Stimulated activated naive B cell treated with anti-CD40 and anti-IgM and Interleukin-4, amounts not matched to agents 10 μg/mL and 1 μg/mL and 100 μg/mL, for 72 hours (primary cell): ENCODE results near the gene STK4.

ENCODE experiments used
- ATAC-seq, 2 donors: fragments of 150-1000 bp; cut with Tn5 transposase; replicated peaks; 2 replicates each; pipeline ENCODE4 v1.10.0; 2021; ENCODE audit warnings: moderate library complexity in 1 of 2
- DNase-seq: peaks from one replicate; pipeline ENCODE4 v3.0.0; 2021
- H3K27ac Mint-ChIP-seq: one replicate; pipeline ENCODE4 v1.8.0; 2022; ENCODE audit warnings: mild to moderate bottlenecking, mixed read lengths
- H3K27me3 Mint-ChIP-seq, 2 donors: one replicate each; pipeline ENCODE4 v1.8.0; 2022; ENCODE audit warnings: mixed read lengths in 2 of 2
- H3K36me3 Mint-ChIP-seq, 2 donors: one replicate each; pipeline ENCODE4 v1.8.0; 2022; ENCODE audit warnings: mixed read lengths in 2 of 2, mild to moderate bottlenecking in 1 of 2
- H3K4me1 Mint-ChIP-seq, 2 donors: one replicate each; pipeline ENCODE4 v1.8.0; 2022; ENCODE audit warnings: mixed read lengths in 2 of 2, mild to moderate bottlenecking in 1 of 2
- H3K4me3 Mint-ChIP-seq, 2 donors: one replicate each; pipeline ENCODE4 v1.8.0; 2022; ENCODE audit warnings: mild to moderate bottlenecking in 2 of 2, mixed read lengths in 2 of 2, moderate library complexity in 1 of 2
- H3K9me3 Mint-ChIP-seq, 2 donors: one replicate each; pipeline ENCODE4 v1.8.0; 2022; ENCODE audit warnings: mixed read lengths in 2 of 2, mild to moderate bottlenecking in 1 of 2

The STK4 gene

DNA sequence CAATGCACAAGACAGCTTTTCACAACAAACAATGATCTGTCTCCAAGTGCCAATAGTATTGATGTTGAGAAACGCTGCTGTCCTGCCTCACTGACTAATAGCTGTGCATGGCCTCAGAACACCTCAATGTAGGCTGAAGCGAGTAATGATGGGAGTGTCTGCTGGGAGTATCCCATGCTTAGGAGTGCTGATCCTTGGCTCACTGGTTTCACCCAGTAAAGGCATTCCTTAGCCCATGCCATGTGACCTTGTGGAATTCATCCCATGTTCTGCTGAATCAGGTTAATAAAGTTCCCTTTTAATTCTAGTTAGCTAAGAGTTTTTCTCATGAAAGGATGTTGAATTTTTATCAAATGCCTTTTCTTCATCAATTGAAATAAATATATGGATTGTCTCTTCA, 161.8 kb downstream of the STK4 start:
- no peak overlapping the region for H3K27ac Mint-ChIP-seq
- ATAC-seq (no peak), DNase-seq (no peak)
- peaks cover 0 to 3% of the 10 kb centered on the region in 2 donors for H3K36me3 Mint-ChIP-seq
- peaks cover 0 to 4% of the 10 kb centered on the region in 2 donors for H3K9me3 Mint-ChIP-seq
- no peak overlapping the region for H3K4me3 Mint-ChIP-seq
- H3K4me1 Mint-ChIP-seq, result no peaks in the 10 kb centered on the region
- peaks cover 54 to 69% of the 10 kb centered on the region in 2 donors for H3K27me3 Mint-ChIP-seq
